ENCODE data around the gene SHLD3.
"Not testable (repeated sequence)": the region's sequence is repeated elsewhere in the genome, so short reads cannot be mapped to it uniquely, and the experiment has no call there.

Gene SHLD3

GRCh38 chr5:65624571-65625555 lies at the start of gene SHLD3, which contains the start of gene TRAPPC13:
SHLD3 (plus strand) TSS chr5:65625027; CDS start chr5:65629588, 4,561 bp downstream.
TRAPPC13 (plus strand) TSS chr5:65625027; CDS start chr5:65625061, 34 bp downstream.
- peak; percentile 57 to 75 for DNase-seq (ENCODE audit: low read depth in 2 of 2)

GRCh38 chr5:65577141-65577540 lies 47.7 kb upstream of the SHLD3 start:
- DNase-seq (ENCODE audit: low read depth in 2 of 2), result no peak

GRCh38 chr5:65588694-65589093 lies 36.1 kb upstream of the SHLD3 start:
- DNase-seq (ENCODE audit: low read depth in 2 of 2), result no peak

- not testable (repeated sequence) for DNase-seq (ENCODE audit: low read depth in 2 of 2)
Observed at GRCh38 chr5:65601761-65602160, 23.1 kb upstream of the SHLD3 start.

- DNase-seq (ENCODE audit: low read depth in 2 of 2), result no peak
Observed at GRCh38 chr5:65611524-65611923, 13.3 kb upstream of the SHLD3 start.

GRCh38 chr5:65612298-65612907 lies 12.4 kb upstream of the SHLD3 start:
- DNase-seq (ENCODE audit: low read depth in 2 of 2), result no peak

GRCh38 chr5:65620021-65620420 lies 4.8 kb upstream of the SHLD3 start:
- no peak for DNase-seq (ENCODE audit: low read depth in 2 of 2)

GRCh38 chr5:65621961-65622360 lies 2.9 kb upstream of the SHLD3 start:
- DNase-seq (ENCODE audit: low read depth in 2 of 2), result not testable (repeated sequence)

GRCh38 chr5:65623482-65623881 lies 1.3 kb upstream of the SHLD3 start:
- DNase-seq (ENCODE audit: low read depth in 2 of 2), result no peak

- peak; percentile 75 to 87 for DNase-seq (ENCODE audit: low read depth in 2 of 2)
Observed at GRCh38 chr5:65624025-65624570, 729 bp upstream of the SHLD3 start, which contains the start of gene TRIM23. TRIM23 (minus strand) TSS chr5:65624333; CDS start chr5:65624274, 59 bp downstream.

- no peak for DNase-seq (ENCODE audit: low read depth in 2 of 2)
Observed at GRCh38 chr5:65625743-65626142, 916 bp downstream of the SHLD3 start.

GRCh38 chr5:65630981-65631380 lies 6.2 kb downstream of the SHLD3 start:
- no peak for DNase-seq (ENCODE audit: low read depth in 2 of 2)

GRCh38 chr5:65640240-65640639 lies 15.4 kb downstream of the SHLD3 start:
- no peak for DNase-seq (ENCODE audit: low read depth in 2 of 2)

GRCh38 chr5:65646938-65647337 lies 22.1 kb downstream of the SHLD3 start:
- DNase-seq (ENCODE audit: low read depth in 2 of 2), result no peak

GRCh38 chr5:65647941-65648340 lies 23.1 kb downstream of the SHLD3 start:
- no peak for DNase-seq (ENCODE audit: low read depth in 2 of 2)

- no peak for DNase-seq (ENCODE audit: low read depth in 2 of 2)
Observed at GRCh38 chr5:65651144-65651543, 26.3 kb downstream of the SHLD3 start.

- DNase-seq (ENCODE audit: low read depth in 2 of 2), result no peak
Observed at GRCh38 chr5:65654713-65655112, 29.9 kb downstream of the SHLD3 start.

GRCh38 chr5:65663804-65664521 lies 39.1 kb downstream of the SHLD3 start:
- no peak for DNase-seq (ENCODE audit: low read depth in 2 of 2)

- DNase-seq (ENCODE audit: low read depth in 2 of 2), result no peak
Observed at GRCh38 chr5:65668696-65669095, 43.9 kb downstream of the SHLD3 start.

GRCh38 chr5:65672796-65673195 lies 48.0 kb downstream of the SHLD3 start:
- DNase-seq (ENCODE audit: low read depth in 2 of 2), result no peak

- no peak for DNase-seq (ENCODE audit: low read depth in 2 of 2)
Observed at GRCh38 chr5:65674749-65675148, 49.9 kb downstream of the SHLD3 start.

- not testable (repeated sequence) for DNase-seq (ENCODE audit: low read depth in 2 of 2)
Observed at GRCh38 chr5:65676056-65676455, 51.2 kb downstream of the SHLD3 start.

Measured in stimulated activated CD4-positive, alpha-beta T cell treated with anti-CD3 and anti-CD28 coated beads, Interleukin-4, amount 100 ng/mL, for 48 hours (primary cell).